IPS DF 6.9 (cell line): Measurements from ENCODE around the gene HCK.

Experiments used
- DNase-seq: peaks from one replicate; pipeline ENCODE4 v3.0.0-alpha.2; 2013; ENCODE audit warnings: low read depth, low spot score
- H3K27ac ChIP-seq: one replicate; pipeline ENCODE4 v1.5.1; 2013; ENCODE audit warnings: low read length, control low read depth
- H3K27me3 ChIP-seq: 2 replicates; pipeline ENCODE4 v1.6.1; 2013; ENCODE audit warnings: mild to moderate bottlenecking, low read length; ENCODE audit not compliant: control insufficient read depth, insufficient read depth
- H3K36me3 ChIP-seq: 2 replicates; pipeline ENCODE4 v1.6.1; 2013; ENCODE audit warnings: low read length; ENCODE audit not compliant: control insufficient read depth, insufficient read depth
- H3K4me1 ChIP-seq: 2 replicates; pipeline ENCODE4 v1.6.1; 2013; ENCODE audit warnings: low read length; ENCODE audit not compliant: control insufficient read depth, insufficient read depth
- H3K4me3 ChIP-seq: 2 replicates; pipeline ENCODE4 v1.5.1; 2013; ENCODE audit warnings: mild to moderate bottlenecking, low read length
- H3K9me3 ChIP-seq: 2 replicates; pipeline ENCODE4 v1.6.1; 2013; ENCODE audit warnings: low read length, inconsistent platforms; ENCODE audit not compliant: control insufficient read depth, insufficient read depth
- WGBS: extraction: QIAGEN DNeasy Blood & Tissue Kit; methylation state at CpG from one replicate; pipeline ENCODE4 v1.1.7; 2013; ENCODE audit warnings: mixed read lengths, missing lambda C conversion rate; ENCODE audit not compliant: insufficient read length, insufficient coverage; 5-methylcytosine and 5-hydroxymethylcytosine counted together

Gene HCK

DNA sequence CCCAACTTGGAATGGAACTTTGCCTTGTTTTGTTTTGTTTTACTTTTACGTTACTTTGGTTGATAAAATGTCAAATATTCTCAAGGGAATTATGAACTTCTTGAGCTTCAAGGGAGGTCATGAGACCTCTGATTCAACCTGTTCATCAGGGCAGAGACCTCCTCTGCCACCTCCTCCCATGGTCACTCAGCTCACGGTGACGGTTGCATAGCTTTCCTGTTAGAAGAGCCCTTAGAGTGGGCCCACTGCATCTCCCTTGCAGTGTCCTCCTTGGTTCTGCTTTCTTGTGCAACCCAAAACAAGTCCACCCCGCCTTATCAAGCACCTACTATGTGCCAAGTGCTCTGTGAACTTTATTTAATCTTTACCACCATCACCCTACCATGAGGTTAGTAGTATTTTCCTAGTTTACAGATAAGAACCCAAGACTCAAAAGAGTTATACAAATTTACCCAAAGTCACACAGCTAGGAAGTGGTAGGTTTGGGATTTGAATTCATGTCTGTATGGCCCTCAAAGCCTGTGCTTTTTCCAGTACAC, 72.9 kb downstream of the HCK start:
- DNase-seq: no peak
- H3K27ac ChIP-seq: no peak overlapping the region
- no peak overlapping the region for H3K4me3 ChIP-seq
- H3K27me3 ChIP-seq: no peaks in the 10 kb centered on the region
- H3K9me3 ChIP-seq: no peaks in the 10 kb centered on the region
- H3K4me1 ChIP-seq: 0 out of 2 replicates have a peak, but pooled peaks cover 1% of the 10 kb centered on the region
- no CpG with 5 or more reads among the region's 4 CpGs for WGBS
- H3K36me3 ChIP-seq: no peaks in the 10 kb centered on the region

GRCh38 chr20:32125506-32125905, 73.5 kb downstream of the HCK start:
- Histone ChIP-seq H3K27me3 (no peaks in the 10 kb centered on the region), H3K4me3 (no peak overlapping the region), H3K36me3 (no peaks in the 10 kb centered on the region), H3K4me1 (0 out of 2 replicates have a peak, but pooled peaks cover 1% of the 10 kb centered on the region), H3K27ac (no peak overlapping the region), H3K9me3 (no peaks in the 10 kb centered on the region)
- no peak for DNase-seq
- WGBS: no CpG with 5 or more reads among the region's 5 CpGs

GRCh38 chr20:32126919-32127318, 74.9 kb downstream of the HCK start:
- H3K36me3 ChIP-seq: no peaks in the 10 kb centered on the region
- WGBS: no CpG with 5 or more reads among the region's 8 CpGs
- H3K4me1 ChIP-seq: 0 out of 2 replicates have a peak, but pooled peaks cover 1% of the 10 kb centered on the region
- H3K9me3 ChIP-seq: no peaks in the 10 kb centered on the region
- DNase-seq: no peak
- no peak overlapping the region for H3K4me3 ChIP-seq
- no peaks in the 10 kb centered on the region for H3K27me3 ChIP-seq
- H3K27ac ChIP-seq: no peak overlapping the region

- no peak for DNase-seq
- Histone ChIP-seq H3K9me3 (no peaks in the 10 kb centered on the region), H3K27me3 (no peaks in the 10 kb centered on the region), H3K4me1 (0 out of 2 replicates have a peak, but pooled peaks cover 1% of the 10 kb centered on the region), H3K36me3 (no peaks in the 10 kb centered on the region), H3K27ac (no peak overlapping the region), H3K4me3 (no peak overlapping the region)
- WGBS: no CpG with 5 or more reads among the region's 5 CpGs
Observed at GRCh38 chr20:32127347-32127746, 75.3 kb downstream of the HCK start.

- DNase-seq: no peak
- Histone ChIP-seq H3K36me3 (no peaks in the 10 kb centered on the region), H3K27ac (no peak overlapping the region), H3K4me3 (no peak overlapping the region), H3K9me3 (no peaks in the 10 kb centered on the region), H3K27me3 (no peaks in the 10 kb centered on the region), H3K4me1 (0 out of 2 replicates have a peak, but pooled peaks cover 1% of the 10 kb centered on the region)
- WGBS: no CpG with 5 or more reads among the region's 2 CpGs
Observed at GRCh38 chr20:32128167-32128566, 76.1 kb downstream of the HCK start.

DNA sequence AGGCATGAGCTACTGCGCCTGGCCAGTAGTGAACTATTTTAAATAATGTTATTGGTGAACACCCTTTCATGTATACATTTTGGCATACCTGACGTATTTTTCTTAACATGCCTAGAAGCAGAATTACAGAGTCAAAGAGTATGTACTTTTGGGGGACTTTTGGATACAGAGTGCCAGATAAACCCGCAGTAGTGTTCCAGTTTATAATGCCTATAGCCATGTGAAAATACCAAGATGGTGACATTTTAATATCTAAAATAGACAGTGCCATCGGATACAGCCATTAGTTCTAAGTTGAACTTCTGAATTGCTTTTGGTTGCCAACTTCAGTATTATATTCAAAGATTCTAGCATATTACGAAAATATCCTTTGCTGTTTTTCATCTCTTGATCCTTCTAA, 77.8 kb downstream of the HCK start:
- Histone ChIP-seq H3K36me3 (no peaks in the 10 kb centered on the region), H3K9me3 (no peaks in the 10 kb centered on the region), H3K4me3 (no peak overlapping the region), H3K27me3 (no peaks in the 10 kb centered on the region), H3K4me1 (0 out of 2 replicates have a peak, but pooled peaks cover 1% of the 10 kb centered on the region), H3K27ac (no peak overlapping the region)
- DNase-seq: no peak
- WGBS: no CpG with 5 or more reads among the region's 5 CpGs

GRCh38 chr20:32130352-32130751, 78.3 kb downstream of the HCK start:
- H3K4me3 ChIP-seq: no peak overlapping the region
- no peaks in the 10 kb centered on the region for H3K9me3 ChIP-seq
- H3K4me1 ChIP-seq: 0 out of 2 replicates have a peak, but pooled peaks cover 1% of the 10 kb centered on the region
- no peak overlapping the region for H3K27ac ChIP-seq
- H3K27me3 ChIP-seq: no peaks in the 10 kb centered on the region
- no peak for DNase-seq
- no peaks in the 10 kb centered on the region for H3K36me3 ChIP-seq
- WGBS: no CpG with 5 or more reads among the region's 2 CpGs

DNA sequence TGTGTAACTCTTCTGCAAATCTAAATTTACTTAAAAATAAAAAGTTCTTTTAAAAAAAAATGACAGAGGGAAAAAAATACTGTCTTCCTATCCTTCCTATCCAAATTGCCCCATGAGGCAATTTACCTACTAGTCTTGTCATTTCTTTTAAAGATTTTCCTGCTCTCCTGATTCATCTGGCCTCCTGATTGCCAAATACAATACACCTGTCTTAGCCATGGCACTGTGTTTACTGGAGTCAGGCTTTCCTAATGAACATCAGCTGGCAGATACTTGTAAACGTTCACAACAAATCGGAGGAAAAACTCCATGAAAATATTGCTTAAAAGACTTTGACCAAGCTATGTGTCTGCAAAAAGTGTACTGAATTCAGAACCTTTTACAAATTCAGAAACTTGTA, 78.9 kb downstream of the HCK start:
- Histone ChIP-seq H3K4me1 (0 out of 2 replicates have a peak, but pooled peaks cover 1% of the 10 kb centered on the region), H3K4me3 (no peak overlapping the region), H3K9me3 (no peaks in the 10 kb centered on the region), H3K27me3 (no peaks in the 10 kb centered on the region), H3K27ac (no peak overlapping the region), H3K36me3 (no peaks in the 10 kb centered on the region)
- DNase-seq: no peak
- WGBS: no CpG with 5 or more reads among the region's 2 CpGs

DNA sequence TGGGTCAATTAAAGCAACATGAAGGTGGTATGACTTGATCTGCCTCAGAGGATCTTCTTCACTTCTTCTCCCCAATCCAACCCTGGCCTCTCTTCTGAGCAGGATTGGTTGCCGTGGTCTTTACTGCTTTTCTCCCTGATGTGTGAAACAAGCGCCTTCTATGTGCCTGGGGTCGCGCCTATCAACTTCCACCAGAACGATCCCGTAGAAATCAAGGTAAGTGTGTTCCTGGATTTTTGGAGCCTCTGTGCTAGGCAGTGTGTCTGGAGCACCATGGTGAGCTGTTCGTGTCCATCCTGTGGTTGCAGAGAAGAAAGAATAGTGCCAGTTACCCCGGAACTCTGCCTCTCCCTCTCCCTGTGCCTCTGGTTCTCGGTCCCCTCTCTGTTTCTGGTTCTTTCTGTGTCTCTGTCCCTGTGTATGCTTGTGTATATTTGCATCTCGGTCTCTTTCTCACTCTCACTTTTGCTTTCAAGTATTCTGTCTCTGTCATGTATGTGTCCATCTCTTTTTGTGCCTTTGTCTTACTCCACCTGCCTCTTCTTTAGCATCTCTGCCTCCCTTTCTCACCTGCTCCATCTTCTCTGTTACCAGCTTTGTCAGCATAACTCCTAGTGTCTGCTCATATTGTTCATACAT, 81.0 kb downstream of the HCK start:
- Histone ChIP-seq H3K36me3 (peaks cover 4% of the 10 kb centered on the region; the same call in 1 of the 2 replicates), H3K4me3 (no peak overlapping the region), H3K27me3 (no peaks in the 10 kb centered on the region), H3K4me1 (no peaks in the 10 kb centered on the region), H3K27ac (no peak overlapping the region), H3K9me3 (no peaks in the 10 kb centered on the region)
- no CpG with 5 or more reads among the region's 10 CpGs for WGBS
- no peak for DNase-seq

DNA sequence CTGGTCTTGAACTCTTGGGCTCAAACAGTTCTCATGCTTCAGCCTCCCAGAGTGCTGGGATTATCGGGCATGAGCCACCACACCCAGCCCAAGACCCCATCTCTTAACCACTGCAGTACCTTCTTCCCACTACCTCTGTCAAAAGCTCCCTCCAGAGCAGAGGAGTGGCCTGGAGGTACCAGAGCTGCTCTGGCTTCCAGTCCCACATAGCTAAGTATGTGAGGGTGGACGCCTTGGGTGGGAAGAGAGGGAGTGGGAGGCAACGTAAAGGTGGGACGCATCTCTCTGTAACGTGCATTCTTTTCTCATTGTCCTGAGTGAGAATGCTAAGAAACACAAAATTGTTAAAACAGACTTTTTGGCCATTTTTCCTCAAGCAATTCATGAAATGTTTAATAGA, 82.0 kb downstream of the HCK start:
- Histone ChIP-seq H3K27me3 (no peaks in the 10 kb centered on the region), H3K27ac (no peak overlapping the region), H3K36me3 (peaks cover 8% of the 10 kb centered on the region), H3K9me3 (no peaks in the 10 kb centered on the region), H3K4me1 (no peaks in the 10 kb centered on the region), H3K4me3 (no peak overlapping the region)
- no CpG with 5 or more reads among the region's 5 CpGs for WGBS
- no peak for DNase-seq
